GM12878 (cell line): ENCODE results near the gene TLE2. TPM values are rescaled to one million over a fixed set of nuclear protein-coding genes. Genes with fewer than 3 reads are reported as not detected.

Experiments used
- ATAC-seq: fragments of 200-7000 bp; cut with Tn5 transposase; 3 replicates; pipeline ENCODE4 v1.9.1; 2020; ENCODE audit warnings: mild to moderate bottlenecking, moderate library complexity
- BruUV-seq: library from RNA; stranded (reverse); fragments of 400-500 nt; replicated peaks from 2 replicates; lab custom pipeline; 2021; lab: Mats Ljungman, UMichigan
- CTCF ChIA-PET: fragments of 300-600 bp; sonication (Branson Sonifier 250); formaldehyde crosslinking; extraction: SDS; loops from one replicate; lab custom pipeline; 2021; ENCODE audit warnings: inconsistent platforms; lab: Yijun Ruan, JAX
- POLR2A ChIA-PET: fragments of 350-600 bp; formaldehyde crosslinking; extraction: SDS; loops from one replicate; lab custom pipeline; 2021; ENCODE audit warnings: inconsistent platforms; lab: Charles Lee
- RAD21 ChIA-PET: fragments of 300-600 bp; sonication (Branson Sonifier 250); formaldehyde crosslinking; loops from one replicate; lab custom pipeline; 2023; ENCODE audit warnings: antibody characterized with exemption; ENCODE audit not compliant: unreplicated experiment; lab: Charles Lee
- SMC1A ChIA-PET: fragments of 300-600 bp; sonication (Branson Sonifier 250); formaldehyde crosslinking; loops from one replicate; lab custom pipeline; 2023; ENCODE audit not compliant: unreplicated experiment, uncharacterized antibody; lab: Charles Lee
- DNase-seq: peaks from one replicate; pipeline ENCODE4 v3.0.0-alpha.2; 2011; ENCODE audit warnings: low read depth, low spot score
- FAIRE-seq: peaks from 3 replicates; lab custom pipeline; 2011; peaks lifted over from hg19 to GRCh38; lab: Jason Lieb, UNC
- H2AFZ ChIP-seq: 2 replicates; pipeline ENCODE4 v1.6.0; 2011; ENCODE audit warnings: low read depth, low read length, control low read depth; ENCODE audit not compliant: control insufficient read depth
- H3K27ac ChIP-seq: 2 replicates; pipeline ENCODE4 v1.5.1; 2011; ENCODE audit warnings: control low read depth; ENCODE audit not compliant: control insufficient read depth, insufficient read depth
- H3K27me3 ChIP-seq, 2 experiments: replicated peaks in 1 of 2; 2 replicates each; pipeline versions ENCODE4 v1.6.0 to v1.6.1; 2011; ENCODE audit warnings: low read length in 1 of 2; ENCODE audit not compliant: control insufficient read depth in 2 of 2, insufficient read depth in 2 of 2
- H3K36me3 ChIP-seq, 2 experiments: 2 replicates each; pipeline ENCODE4 v1.5.1; 2011; ENCODE audit warnings: low read length in 1 of 2; ENCODE audit not compliant: control insufficient read depth in 2 of 2, insufficient read depth in 2 of 2
- H3K4me1 ChIP-seq: 2 replicates; pipeline ENCODE4 v1.6.1; 2011; ENCODE audit warnings: mild to moderate bottlenecking, low read length, moderate library complexity, mixed read lengths; ENCODE audit not compliant: control insufficient read depth, insufficient read depth
- H3K4me2 ChIP-seq: 2 replicates; pipeline ENCODE4 v1.6.0; 2011; ENCODE audit warnings: control low read depth; ENCODE audit not compliant: control insufficient read depth, insufficient read depth
- H3K4me3 ChIP-seq: fragments of 200-600 bp; sonication (generic); 2 replicates; pipeline ENCODE4 v1.5.1; 2016
- H3K79me2 ChIP-seq: 2 replicates; pipeline ENCODE4 v1.6.0; 2011; ENCODE audit warnings: low read length; ENCODE audit not compliant: control insufficient read depth, insufficient read depth
- H3K9ac ChIP-seq: 2 replicates; pipeline ENCODE4 v1.8.0; 2011; ENCODE audit warnings: low read length, control low read depth, mixed read lengths; ENCODE audit not compliant: control insufficient read depth, insufficient read depth
- H3K9me3 ChIP-seq: replicated peaks from 3 replicates; pipeline ENCODE4 v1.5.1; 2011; ENCODE audit warnings: mild to moderate bottlenecking, low read length; ENCODE audit not compliant: control insufficient read depth, insufficient read depth
- H4K20me1 ChIP-seq: 2 replicates; pipeline ENCODE4 v1.6.0; 2011; ENCODE audit not compliant: control insufficient read depth, insufficient read depth
- CBX5 ChIP-seq: sonication (generic); IDR thresholded peaks from 2 replicates; pipeline ENCODE4 v1.6.1; 2016; ENCODE audit warnings: low read depth, moderate library complexity, mild to moderate bottlenecking, inconsistent platforms
- CREB1 ChIP-seq: IDR thresholded peaks from 2 replicates; pipeline ENCODE4 v1.6.1; 2012; ENCODE audit warnings: low read depth, mild to moderate bottlenecking, inconsistent platforms
- CREM ChIP-seq: IDR thresholded peaks from 2 replicates; pipeline ENCODE4 v1.6.1; 2014; ENCODE audit warnings: antibody characterized with exemption, low read depth
- ETV6 ChIP-seq, 2 experiments: fragments of 450-650 bp in 1 of 2; IDR thresholded peaks in 1 of 2; conservative IDR thresholded peaks in 1 of 2; 2 replicates each; pipeline ENCODE4 v1.6.1; 2014; ENCODE audit warnings: antibody characterized with exemption in 1 of 2, borderline replicate concordance in 1 of 2, low read depth in 1 of 2, mild to moderate bottlenecking in 1 of 2, moderate library complexity in 1 of 2
- FOXK2 ChIP-seq: fragments of 450-650 bp; IDR thresholded peaks from 2 replicates; pipeline ENCODE4 v1.6.1; 2017; ENCODE audit warnings: mild to moderate bottlenecking, moderate library complexity
- HDGF ChIP-seq: fragments of 450-650 bp; IDR thresholded peaks from 2 replicates; pipeline ENCODE4 v1.6.1; 2016; ENCODE audit warnings: antibody characterized with exemption
- KLF5 ChIP-seq: fragments of 450-650 bp; IDR thresholded peaks from 2 replicates; pipeline ENCODE4 v1.6.1; 2014; ENCODE audit warnings: mild to moderate bottlenecking; ENCODE audit not compliant: partially characterized antibody
- MXI1 ChIP-seq: fragments of 150-350 bp; IDR thresholded peaks from 2 replicates; pipeline ENCODE4 v1.6.1; 2011; ENCODE audit warnings: low read depth, mild to moderate bottlenecking, inconsistent platforms, low read length, improper control_type of control experiment
- NR2C1 ChIP-seq: fragments of 450-650 bp; IDR thresholded peaks from 2 replicates; pipeline ENCODE4 v1.6.1; 2017; ENCODE audit warnings: antibody characterized with exemption, mild to moderate bottlenecking, moderate library complexity
- PAX8 ChIP-seq: fragments of 450-650 bp; IDR thresholded peaks from 2 replicates; pipeline ENCODE4 v1.6.1; 2017; ENCODE audit warnings: mild to moderate bottlenecking, moderate library complexity
- POU2F2 ChIP-seq: IDR thresholded peaks from 3 replicates; pipeline ENCODE4 v1.6.1; 2011; ENCODE audit warnings: low read depth, mild to moderate bottlenecking, low read length, borderline replicate concordance
- STAT1 ChIP-seq: fragments of 450-650 bp; conservative IDR thresholded peaks from 2 replicates; pipeline ENCODE4 v1.6.1; 2014; ENCODE audit warnings: antibody characterized with exemption, mild to moderate bottlenecking
- WGBS: methylation state at CpG from one replicate; pipeline ENCODE4 v1.1.6; 2016; ENCODE audit warnings: low lambda C conversion rate; ENCODE audit not compliant: insufficient replicate concordance, insufficient coverage; ENCODE audit errors: missing lambda C conversion rate; 5-methylcytosine and 5-hydroxymethylcytosine counted together
- in situ Hi-C: fragments of 300-500 bp; cut with MboI; formaldehyde crosslinking; loops from 9 replicates; pipeline ENCODE4 v1.14.3; 2018; ENCODE audit warnings: mixed read lengths
- intact Hi-C: fragments of 100-400 bp; cut with micrococcal nuclease; formaldehyde crosslinking; loops from one replicate; pipeline ENCODE4 v1.14.2; 2022; ENCODE audit not compliant: unreplicated experiment
- polyA plus RNA-seq, 11 experiments: library from polyadenylated mRNA; depleted of rRNA in 4 of 11; unstranded in 6 of 11; stranded (reverse) in 5 of 11; fragments of >200 nt; fragmentation: Nextera tagmentation in 4 of 11; fragmentation: Illumina TruSeq in 1 of 11; extraction: Ambion mirVana in 4 of 11; extraction: Trizol in 1 of 11; gene quantifications; 1 replicate in 1 of 11; 2 replicates in 10 of 11; pipeline versions ENCODE4 v1.2.1 to v1.2.3, GENCODE V29; 2011 to 2016; ENCODE audit warnings: inconsistent platforms in 2 of 11, missing spikeins in 2 of 11, low read depth in 1 of 11
- total RNA-seq, 4 experiments: library from RNA; depleted of rRNA in 3 of 4; stranded (reverse); fragments of >200 nt in 3 of 4; fragmentation: Illumina TruSeq in 1 of 4; extraction: Trizol in 1 of 4; gene quantifications; 2 replicates each; pipeline versions ENCODE4 v1.2.1 to v1.2.3, GENCODE V29; 2013 to 2021
- TF ChIP-seq, protein P1 (sequence below): fragments of 450-650 bp; IDR thresholded peaks from 2 replicates; pipeline ENCODE4 v1.6.1; 2017; ENCODE audit warnings: mild to moderate bottlenecking, moderate library complexity

Gene TLE2
- total and polyA plus RNA-seq, 10 of the 15 experiments (the other 5 are each of a cell fraction or from before 2014, with no cell fraction given) = 0.05 to 0.21 (median 0.11) TPM; not detected in 5

DNA sequence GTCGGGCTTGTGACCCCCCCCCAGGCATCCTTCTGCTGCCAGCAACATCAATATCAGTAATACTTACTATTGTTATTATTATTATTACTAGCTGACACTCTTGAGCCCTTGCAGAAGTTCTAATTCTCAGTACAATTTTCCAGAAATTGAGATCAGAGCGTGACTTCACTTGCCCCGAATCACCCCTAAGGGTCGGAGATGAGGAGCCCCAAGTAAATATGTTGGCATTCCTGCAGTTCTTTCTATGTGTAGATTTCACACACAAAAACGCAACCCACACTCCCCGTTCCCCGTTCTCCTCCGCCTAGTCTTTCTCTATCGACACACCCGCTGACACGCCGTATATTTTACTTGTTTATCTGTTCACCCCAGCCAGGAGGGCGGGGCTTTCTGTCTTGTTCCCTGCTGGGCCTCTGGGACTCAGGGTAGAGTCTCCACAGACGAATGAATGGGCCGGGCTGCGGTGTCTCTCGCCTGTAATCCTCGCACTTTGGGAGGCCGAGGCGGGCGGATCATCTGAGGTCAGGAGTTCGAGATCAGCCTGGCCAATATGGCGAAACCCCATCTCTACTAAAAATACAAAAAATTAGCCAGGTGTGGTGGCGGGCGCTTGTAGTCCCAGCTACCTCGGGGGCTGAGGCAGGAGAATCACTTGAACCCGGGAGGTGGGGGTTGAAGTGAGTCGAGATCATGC lies 18.6 kb upstream of the TLE2 start:
- RAD21 ChIA-PET = no interaction called here
- intact Hi-C loops = no loop called here
- in situ Hi-C loops = no loop called here
- H4K20me1 ChIP-seq = no peaks in the 10 kb centered on the region
- FAIRE-seq = no peak
- TF ChIP-seq STAT1 = no peak
- no peak for TF ChIP-seq FOXK2
- no peak for TF ChIP-seq KLF5
- TF ChIP-seq CREM = no peak
- peak overlapping the region; percentile 25; the same call in 1 of the 2 replicates for H3K4me2 ChIP-seq
- ATAC-seq = peak; percentile 48; the same call in 2 of the 3 replicates
- H3K27ac ChIP-seq = no peak overlapping the region
- no peaks in the 10 kb centered on the region for H3K36me3 ChIP-seq
- peak overlapping the region; percentile 9; the same call in 1 of the 2 replicates for H3K4me3 ChIP-seq
- H3K9ac ChIP-seq = no peak overlapping the region
- no TSS peak for BruUV-seq
- no peak for DNase-seq
- CTCF ChIA-PET = no interaction called here
- H3K27me3 ChIP-seq = peaks cover 0 to 3% of the 10 kb centered on the region in 2 experiments; a peak in 1 of 4 replicates
- H3K4me1 ChIP-seq = no peaks in the 10 kb centered on the region
- POLR2A ChIA-PET = interaction anchor here (0.6 kb wide), 1 partner anchor 10 kb away, joined by 3 read pairs; no protein-coding TSS in a partner anchor
- 2% methylated on average over 28 of the region's 28 CpGs for WGBS
- H2AFZ ChIP-seq = no peak overlapping the region
- SMC1A ChIA-PET = no interaction called here
- H3K9me3 ChIP-seq = no peaks in the 10 kb centered on the region
- H3K79me2 ChIP-seq = no peaks in the 10 kb centered on the region

DNA sequence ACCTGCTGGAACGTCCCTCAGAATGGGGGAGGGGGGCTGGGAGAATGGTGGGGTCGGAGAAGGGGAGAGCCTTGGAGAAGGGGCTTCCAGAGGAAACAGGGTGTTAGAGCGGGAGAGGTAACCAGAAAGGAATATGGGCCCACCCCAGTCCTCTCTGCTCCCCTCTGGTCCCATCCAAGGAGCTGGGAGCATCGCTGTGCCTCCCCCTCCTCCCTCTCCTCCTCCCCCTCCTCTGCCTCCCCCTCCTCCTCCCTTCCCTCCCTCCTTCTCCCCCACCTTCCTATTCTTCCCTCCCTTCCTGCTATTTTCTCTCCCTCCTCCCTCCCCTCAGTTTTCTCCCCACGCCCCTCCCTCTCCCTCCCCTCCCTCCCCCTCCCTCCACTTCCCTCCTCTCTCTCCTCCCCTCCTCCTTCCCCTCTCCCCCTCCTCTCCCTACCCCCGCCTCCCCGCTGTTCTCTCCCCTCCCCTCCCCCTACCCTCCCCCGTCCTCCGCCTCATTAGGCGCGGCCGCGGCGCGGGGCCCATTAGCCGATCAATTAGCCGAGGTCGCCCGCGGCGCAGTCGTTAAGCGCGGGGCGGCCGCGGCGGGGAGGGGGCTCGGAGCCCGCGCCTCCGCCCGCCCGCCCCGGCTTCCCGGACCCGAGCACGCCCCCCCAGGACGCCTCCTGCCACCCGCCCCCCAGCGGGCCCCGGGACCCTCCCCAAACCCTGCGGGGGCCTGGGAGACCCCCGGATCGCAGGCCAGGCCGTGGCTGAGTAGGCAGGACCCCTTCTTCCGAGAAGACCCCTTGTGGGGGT lies 17.8 kb upstream of the TLE2 start:
- SMC1A ChIA-PET = no interaction called here
- H3K9me3 ChIP-seq = no peaks in the 10 kb centered on the region
- no TSS peak for BruUV-seq
- 16% methylated on average over 5 of the region's 47 CpGs for WGBS
- no peak for FAIRE-seq
- CTCF ChIA-PET = no interaction called here
- no peak for ATAC-seq
- H3K4me2 ChIP-seq = no peak overlapping the region
- H3K36me3 ChIP-seq = no peaks in the 10 kb centered on the region
- intact Hi-C loops = no loop called here
- no peak for DNase-seq
- POLR2A ChIA-PET = no interaction called here
- no peak overlapping the region for H2AFZ ChIP-seq
- no peaks in the 10 kb centered on the region for H3K4me1 ChIP-seq
- no peaks in the 10 kb centered on the region for H4K20me1 ChIP-seq
- in situ Hi-C loops = no loop called here
- H3K4me3 ChIP-seq = no peak overlapping the region
- RAD21 ChIA-PET = no interaction called here
- H3K79me2 ChIP-seq = no peaks in the 10 kb centered on the region
- peaks cover 0 to 3% of the 10 kb centered on the region in 2 experiments; a peak in 1 of 4 replicates for H3K27me3 ChIP-seq
- no peak overlapping the region for H3K27ac ChIP-seq
- no peak overlapping the region for H3K9ac ChIP-seq
- no peak for TF ChIP-seq CBX5
- no peak for TF ChIP-seq NR2C1
- TF ChIP-seq MXI1 = no peak
- TF ChIP-seq POU2F2 = no peak
- TF ChIP-seq CREB1 = no peak
- TF ChIP-seq ETV6 (conservative IDR thresholded peaks at IDR 0.05 in 1 of 2, IDR thresholded peaks at IDR 0.05 in 1 of 2; ENCODE audit: borderline replicate concordance in 1 of 2, low read depth in 1 of 2) = no peak
- TF ChIP-seq, protein P1, sequence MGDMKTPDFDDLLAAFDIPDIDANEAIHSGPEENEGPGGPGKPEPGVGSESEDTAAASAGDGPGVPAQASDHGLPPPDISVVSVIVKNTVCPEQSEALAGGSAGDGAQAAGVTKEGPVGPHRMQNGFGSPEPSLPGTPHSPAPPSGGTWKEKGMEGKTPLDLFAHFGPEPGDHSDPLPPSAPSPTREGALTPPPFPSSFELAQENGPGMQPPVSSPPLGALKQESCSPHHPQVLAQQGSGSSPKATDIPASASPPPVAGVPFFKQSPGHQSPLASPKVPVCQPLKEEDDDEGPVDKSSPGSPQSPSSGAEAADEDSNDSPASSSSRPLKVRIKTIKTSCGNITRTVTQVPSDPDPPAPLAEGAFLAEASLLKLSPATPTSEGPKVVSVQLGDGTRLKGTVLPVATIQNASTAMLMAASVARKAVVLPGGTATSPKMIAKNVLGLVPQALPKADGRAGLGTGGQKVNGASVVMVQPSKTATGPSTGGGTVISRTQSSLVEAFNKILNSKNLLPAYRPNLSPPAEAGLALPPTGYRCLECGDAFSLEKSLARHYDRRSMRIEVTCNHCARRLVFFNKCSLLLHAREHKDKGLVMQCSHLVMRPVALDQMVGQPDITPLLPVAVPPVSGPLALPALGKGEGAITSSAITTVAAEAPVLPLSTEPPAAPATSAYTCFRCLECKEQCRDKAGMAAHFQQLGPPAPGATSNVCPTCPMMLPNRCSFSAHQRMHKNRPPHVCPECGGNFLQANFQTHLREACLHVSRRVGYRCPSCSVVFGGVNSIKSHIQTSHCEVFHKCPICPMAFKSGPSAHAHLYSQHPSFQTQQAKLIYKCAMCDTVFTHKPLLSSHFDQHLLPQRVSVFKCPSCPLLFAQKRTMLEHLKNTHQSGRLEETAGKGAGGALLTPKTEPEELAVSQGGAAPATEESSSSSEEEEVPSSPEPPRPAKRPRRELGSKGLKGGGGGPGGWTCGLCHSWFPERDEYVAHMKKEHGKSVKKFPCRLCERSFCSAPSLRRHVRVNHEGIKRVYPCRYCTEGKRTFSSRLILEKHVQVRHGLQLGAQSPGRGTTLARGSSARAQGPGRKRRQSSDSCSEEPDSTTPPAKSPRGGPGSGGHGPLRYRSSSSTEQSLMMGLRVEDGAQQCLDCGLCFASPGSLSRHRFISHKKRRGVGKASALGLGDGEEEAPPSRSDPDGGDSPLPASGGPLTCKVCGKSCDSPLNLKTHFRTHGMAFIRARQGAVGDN = no peak
- TF ChIP-seq PAX8 = no peak
- no peak for TF ChIP-seq HDGF
